IMR-90 (cell line): Measurements from ENCODE around the gene NRP2. TPM values are rescaled to one million over a fixed set of nuclear protein-coding genes. Genes with fewer than 3 reads are reported as not detected.

Source experiments
- ATAC-seq: fragments of 200-7000 bp; cut with Tn5 transposase; 2 replicates; pipeline ENCODE4 v1.9.1; 2020; ENCODE audit warnings: low read depth, mild to moderate bottlenecking, moderate library complexity
- BruUV-seq: library from RNA; stranded (reverse); fragments of 400-500 nt; replicated peaks from 2 replicates; lab custom pipeline; 2021; lab: Mats Ljungman, UMichigan
- CTCF ChIA-PET: fragments of 300-600 bp; formaldehyde crosslinking; extraction: SDS; loops from one replicate; lab custom pipeline; 2021; ENCODE audit warnings: antibody characterized with exemption; lab: Yijun Ruan, JAX
- POLR2A ChIA-PET: fragments of 300-600 bp; sonication (Branson Sonifier 250); formaldehyde crosslinking; loops from one replicate; lab custom pipeline; 2022; ENCODE audit warnings: antibody characterized with exemption; ENCODE audit not compliant: unreplicated experiment; lab: Charles Lee
- DNase-seq: peaks from one replicate; pipeline ENCODE4 v3.0.0; 2013
- H2AFZ ChIP-seq: replicated peaks from 2 replicates; pipeline ENCODE3; 2013; ENCODE audit warnings: low read length, mild to moderate bottlenecking; ENCODE audit not compliant: poor library complexity
- H2AK5ac ChIP-seq: 2 replicates; pipeline ENCODE4 v1.6.1; 2013; ENCODE audit warnings: low read depth, low read length, inconsistent platforms
- H2AK9ac ChIP-seq: replicated peaks from 2 replicates; pipeline ENCODE3; 2013; ENCODE audit warnings: mild to moderate bottlenecking, low read depth, low read length, moderate library complexity; ENCODE audit not compliant: poor library complexity
- H2BK120ac ChIP-seq: 2 replicates; pipeline ENCODE4 v1.6.1; 2013; ENCODE audit warnings: low read depth, low read length, inconsistent platforms
- H2BK15ac ChIP-seq: 3 replicates; pipeline ENCODE4 v1.6.1; 2013; ENCODE audit warnings: low read depth, low read length, inconsistent platforms
- H2BK20ac ChIP-seq: 2 replicates; pipeline ENCODE4 v1.6.1; 2013; ENCODE audit warnings: low read depth, mild to moderate bottlenecking, inconsistent platforms, low read length, moderate library complexity
- H2BK5ac ChIP-seq: 2 replicates; pipeline ENCODE4 v1.6.1; 2013; ENCODE audit warnings: mild to moderate bottlenecking, low read depth, low read length, inconsistent platforms; ENCODE audit not compliant: poor library complexity, severe bottlenecking
- H3K14ac ChIP-seq: replicated peaks from 2 replicates; pipeline ENCODE4 v1.6.1; 2013; ENCODE audit warnings: low read depth, low read length, inconsistent platforms
- H3K18ac ChIP-seq: 2 replicates; pipeline ENCODE4 v1.6.1; 2013; ENCODE audit warnings: low read depth, low read length, control low read depth
- H3K23ac ChIP-seq: 2 replicates; pipeline ENCODE4 v1.6.1; 2013; ENCODE audit warnings: low read depth, low read length, inconsistent platforms
- H3K27ac ChIP-seq: 2 replicates; pipeline ENCODE4 v1.5.1; 2013; ENCODE audit warnings: mild to moderate bottlenecking, control low read depth, low read length; ENCODE audit not compliant: insufficient read depth
- H3K27me3 ChIP-seq: 2 replicates; pipeline ENCODE4 v1.6.1; 2013; ENCODE audit warnings: low read length; ENCODE audit not compliant: control insufficient read depth, insufficient read depth
- H3K36me3 ChIP-seq: 2 replicates; pipeline ENCODE4 v1.6.1; 2013; ENCODE audit warnings: low read length, mixed read lengths; ENCODE audit not compliant: control insufficient read depth, insufficient read depth
- H3K4ac ChIP-seq: 2 replicates; pipeline ENCODE4 v1.6.1; 2013; ENCODE audit warnings: low read depth, low read length, inconsistent platforms
- H3K4me1 ChIP-seq: 2 replicates; pipeline ENCODE4 v1.6.1; 2013; ENCODE audit warnings: low read length, mixed read lengths; ENCODE audit not compliant: control insufficient read depth, insufficient read depth
- H3K4me2 ChIP-seq: 2 replicates; pipeline ENCODE4 v1.6.1; 2013; ENCODE audit warnings: low read depth, mild to moderate bottlenecking, control low read depth, low read length, moderate library complexity
- H3K4me3 ChIP-seq: 2 replicates; pipeline ENCODE4 v1.5.1; 2013; ENCODE audit warnings: low read depth, mild to moderate bottlenecking, control low read depth, low read length, moderate library complexity; ENCODE audit not compliant: insufficient read depth
- H3K56ac ChIP-seq: 2 replicates; pipeline ENCODE4 v1.6.1; 2013; ENCODE audit warnings: low read length, inconsistent platforms; ENCODE audit not compliant: insufficient read depth; ENCODE audit errors: extremely low read depth
- H3K79me1 ChIP-seq, 2 experiments: 2 replicates each; pipeline ENCODE4 v1.6.1; 2013; ENCODE audit warnings: low read length in 2 of 2, inconsistent platforms in 1 of 2, low read depth in 1 of 2
- H3K9ac ChIP-seq: 2 replicates; pipeline ENCODE4 v1.6.1; 2013; ENCODE audit warnings: low read depth, low read length, control low read depth
- H3K9me1 ChIP-seq: 2 replicates; pipeline ENCODE4 v1.6.1; 2013; ENCODE audit warnings: low read length, inconsistent platforms; ENCODE audit not compliant: insufficient read depth
- H3K9me3 ChIP-seq: 2 replicates; pipeline ENCODE4 v1.6.1; 2013; ENCODE audit warnings: low read length; ENCODE audit not compliant: control insufficient read depth, insufficient read depth
- H4K20me1 ChIP-seq: 2 replicates; pipeline ENCODE4 v1.6.1; 2013; ENCODE audit warnings: low read length, inconsistent platforms; ENCODE audit not compliant: insufficient read depth
- H4K5ac ChIP-seq: 2 replicates; pipeline ENCODE4 v1.6.1; 2013; ENCODE audit warnings: mild to moderate bottlenecking, low read depth, low read length, control low read depth
- H4K8ac ChIP-seq, 2 experiments: 2 replicates each; pipeline ENCODE4 v1.6.1; 2013; ENCODE audit warnings: low read depth in 2 of 2, low read length in 2 of 2, control low read depth in 1 of 2, inconsistent platforms in 1 of 2
- H4K91ac ChIP-seq: 2 replicates; pipeline ENCODE4 v1.6.1; 2013; ENCODE audit warnings: low read depth, low read length, inconsistent platforms; ENCODE audit not compliant: insufficient read depth
- CEBPB ChIP-seq: IDR thresholded peaks from 2 replicates; pipeline ENCODE4 v1.6.1; 2012; ENCODE audit warnings: low read depth, low read length, improper control_type of control experiment
- RAD21 ChIP-seq: IDR thresholded peaks from 2 replicates; pipeline ENCODE4 v1.6.1; 2012; ENCODE audit warnings: low read length, improper control_type of control experiment
- RCOR1 ChIP-seq: IDR thresholded peaks from 2 replicates; pipeline ENCODE4 v1.6.1; 2012; ENCODE audit warnings: mild to moderate bottlenecking, low read length, improper control_type of control experiment; ENCODE audit not compliant: insufficient replicate concordance
- WGBS, 2 experiments: methylation state at CpG; one replicate each; pipeline versions ENCODE4 v1.1.5 to v1.1.7; 2013; ENCODE audit warnings: missing lambda C conversion rate in 2 of 2; ENCODE audit not compliant: insufficient read length in 1 of 2; ENCODE audit errors: extremely low coverage in 2 of 2; 5-methylcytosine and 5-hydroxymethylcytosine counted together
- dilution Hi-C: fragments of 300-500 bp; cut with HindIII; formaldehyde crosslinking; loops from one replicate; pipeline ENCODE4 v1.14.3; 2018; ENCODE audit warnings: low sequenced_read_pairs; ENCODE audit not compliant: unreplicated experiment
- in situ Hi-C: fragments of 300-500 bp; cut with MboI; formaldehyde crosslinking; loops from 3 replicates; pipeline ENCODE4 v1.14.3; 2019; ENCODE audit warnings: low sequenced_read_pairs, inconsistent platforms, mixed read lengths
- intact Hi-C: fragments of 100-400 bp; cut with micrococcal nuclease; formaldehyde crosslinking; loops from 2 replicates; pipeline ENCODE4 v1.10.0; 2022
- polyA plus RNA-seq, 3 experiments: library from polyadenylated mRNA; depleted of rRNA; stranded (reverse); fragments of >200 nt; gene quantifications; 2 replicates each; pipeline ENCODE4 v1.2.3, GENCODE V29; 2012; ENCODE audit warnings: low replicate concordance in 1 of 3
- total RNA-seq: library from RNA; depleted of rRNA; stranded (reverse); fragments of >200 nt; gene quantifications from 2 replicates; pipeline ENCODE4 v1.2.3, GENCODE V29; 2012
- TF ChIP-seq, protein P1 (sequence below): fragments of 150-350 bp; IDR thresholded peaks from 2 replicates; pipeline ENCODE4 v1.6.1; 2016; ENCODE audit warnings: low read depth, mild to moderate bottlenecking, low read length, moderate library complexity, borderline replicate concordance

Gene NRP2
- total and polyA plus RNA-seq, 2 of the 4 experiments (the other 2 are of a cell fraction) = 46.4 to 51.3 TPM

DNA sequence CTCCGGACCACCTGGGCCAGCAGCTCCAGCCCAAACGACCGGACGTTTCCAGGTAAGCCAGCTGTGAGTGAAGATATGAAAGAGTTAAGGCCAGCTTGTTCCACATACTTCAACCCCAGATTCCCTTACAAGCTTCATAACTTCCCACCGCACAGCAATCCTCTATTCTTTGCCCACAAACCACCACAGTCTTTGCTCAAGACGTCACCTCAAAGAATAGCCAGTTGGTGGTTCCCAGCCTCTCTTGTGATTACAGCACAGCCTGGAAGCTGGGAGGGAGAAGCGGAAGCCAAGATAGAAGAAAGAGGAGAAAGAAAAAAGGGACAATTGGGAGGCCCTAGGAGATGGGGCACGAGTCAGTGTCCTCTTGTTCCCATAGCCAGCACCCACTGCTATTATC lies 70.6 kb downstream of the NRP2 start:
- Histone ChIP-seq H3K4me1 (peaks cover 25% of the 10 kb centered on the region), H2BK5ac (no peak overlapping the region), H3K4ac (no peak overlapping the region), H2BK120ac (no peak overlapping the region), H4K20me1 (no peaks in the 10 kb centered on the region), H3K56ac (no peak overlapping the region), H3K27me3 (no peaks in the 10 kb centered on the region), H4K8ac (no peak overlapping the region), H3K4me3 (no peak overlapping the region), H4K5ac (no peak overlapping the region), H3K36me3 (peaks cover 49% of the 10 kb centered on the region), H3K27ac (no peak overlapping the region), H3K9ac (no peak overlapping the region), H2BK20ac (no peak overlapping the region), H3K23ac (no peak overlapping the region), H3K9me1 (peaks cover 16% of the 10 kb centered on the region; the same call in 1 of the 2 replicates), H2BK15ac (no peak overlapping the region), H2AK5ac (no peak overlapping the region), H2AK9ac (no peak overlapping the region), H3K9me3 (no peaks in the 10 kb centered on the region), H3K18ac (no peak overlapping the region), H3K79me1 (no peaks in the 10 kb centered on the region; a peak in 1 of 4 replicates), H3K14ac (no peak overlapping the region), H3K4me2 (no peak overlapping the region), H2AFZ (no peak overlapping the region), H4K91ac (no peak overlapping the region)
- in situ Hi-C loops (no loop called here), intact Hi-C loops (no loop called here), dilution Hi-C loops (no loop called here)
- ATAC-seq (no peak), DNase-seq (no peak)
- no TSS peak for BruUV-seq
- POLR2A ChIA-PET = no interaction called here
- TF ChIP-seq, protein P1, sequence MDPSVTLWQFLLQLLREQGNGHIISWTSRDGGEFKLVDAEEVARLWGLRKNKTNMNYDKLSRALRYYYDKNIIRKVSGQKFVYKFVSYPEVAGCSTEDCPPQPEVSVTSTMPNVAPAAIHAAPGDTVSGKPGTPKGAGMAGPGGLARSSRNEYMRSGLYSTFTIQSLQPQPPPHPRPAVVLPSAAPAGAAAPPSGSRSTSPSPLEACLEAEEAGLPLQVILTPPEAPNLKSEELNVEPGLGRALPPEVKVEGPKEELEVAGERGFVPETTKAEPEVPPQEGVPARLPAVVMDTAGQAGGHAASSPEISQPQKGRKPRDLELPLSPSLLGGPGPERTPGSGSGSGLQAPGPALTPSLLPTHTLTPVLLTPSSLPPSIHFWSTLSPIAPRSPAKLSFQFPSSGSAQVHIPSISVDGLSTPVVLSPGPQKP = no peak
- TF ChIP-seq CEBPB (no peak), RAD21 (no peak), RCOR1 (no peak)
- WGBS, 2 experiments = no CpG with 5 or more reads among the region's 8 CpGs
- CTCF ChIA-PET = no interaction called here
